CD4-positive, alpha-beta T cell treated with Interleukin-10 for 1 hour (primary cell): ENCODE results near the gene SRGAP1.
"Not testable (repeated sequence)": the region's sequence is repeated elsewhere in the genome, so short reads cannot be mapped to it uniquely, and the experiment has no call there.

Experiments
- DNase-seq: peaks from one replicate; pipeline ENCODE4 v3.0.0-alpha.2; 2020

Gene SRGAP1

DNA sequence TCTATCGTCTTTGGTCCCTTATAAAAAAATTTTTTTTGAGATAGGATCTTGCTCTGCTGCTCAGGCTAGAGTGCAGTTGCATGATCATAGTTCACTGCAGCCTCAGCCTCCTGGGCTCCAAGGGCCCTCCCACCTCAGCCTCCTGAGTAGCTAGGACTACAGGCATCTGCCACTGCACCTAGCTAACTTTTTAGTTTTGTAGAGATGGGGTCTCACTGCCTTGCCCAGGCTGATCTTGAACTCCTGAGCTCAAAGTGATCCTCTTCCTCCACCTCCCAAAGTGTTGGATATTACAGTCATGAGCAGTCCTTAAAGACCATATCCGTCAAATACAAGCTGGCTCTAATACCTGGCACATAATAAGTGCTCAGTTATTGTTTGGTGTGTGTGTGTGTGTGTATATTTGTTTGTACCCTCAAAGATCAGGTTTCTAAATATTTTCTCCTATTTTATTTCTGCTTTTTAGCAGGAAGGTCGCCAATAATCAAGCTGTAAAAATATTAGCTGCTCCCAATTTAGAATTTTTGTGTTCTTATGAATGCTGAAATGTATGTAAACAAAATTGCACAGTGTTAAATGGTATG, 30.5 kb downstream of the SRGAP1 start:
- DNase-seq, result no peak

DNA sequence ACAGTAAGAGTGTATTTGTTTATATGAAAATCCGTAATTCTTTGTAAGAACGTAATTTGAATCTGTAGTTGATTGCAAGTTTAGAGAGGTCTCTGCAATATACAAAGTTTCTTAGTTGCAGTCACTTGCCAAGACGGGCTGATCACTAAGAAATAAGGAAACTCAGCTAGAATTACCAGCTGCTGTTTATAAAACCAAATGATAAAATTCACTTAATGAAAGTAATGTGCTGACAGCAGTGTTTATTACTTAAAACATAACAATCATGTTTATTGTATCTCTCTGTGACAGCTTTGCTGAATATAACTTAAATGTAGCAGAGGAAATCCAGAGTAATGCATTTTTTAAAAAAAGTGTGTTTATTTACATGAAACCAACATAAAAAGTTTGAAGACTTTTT, 31.2 kb downstream of the SRGAP1 start:
- no peak for DNase-seq

DNA sequence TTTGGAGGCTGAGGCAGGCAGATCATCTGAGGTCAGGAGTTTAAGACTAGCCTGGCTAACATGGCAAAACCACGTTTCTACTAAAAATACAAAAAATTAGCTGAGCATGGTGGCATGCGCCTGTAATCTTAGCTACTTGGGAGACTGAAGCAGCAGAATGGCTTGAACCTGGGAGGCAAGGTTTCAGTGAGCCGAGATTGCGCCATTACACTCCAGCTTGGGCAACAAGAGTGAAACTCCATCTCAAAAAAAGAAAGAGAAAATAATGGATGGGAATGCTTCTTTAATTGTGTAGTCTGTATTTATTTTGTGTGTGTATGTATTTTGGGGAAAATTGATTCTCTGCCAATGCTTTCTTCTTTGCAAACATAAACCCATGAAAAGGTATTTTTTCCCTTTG, 32.5 kb downstream of the SRGAP1 start:
- no peak for DNase-seq

- no peak for DNase-seq
Measured at GRCh38 chr12:63877693-63878092, 33.2 kb downstream of the SRGAP1 start.

DNA sequence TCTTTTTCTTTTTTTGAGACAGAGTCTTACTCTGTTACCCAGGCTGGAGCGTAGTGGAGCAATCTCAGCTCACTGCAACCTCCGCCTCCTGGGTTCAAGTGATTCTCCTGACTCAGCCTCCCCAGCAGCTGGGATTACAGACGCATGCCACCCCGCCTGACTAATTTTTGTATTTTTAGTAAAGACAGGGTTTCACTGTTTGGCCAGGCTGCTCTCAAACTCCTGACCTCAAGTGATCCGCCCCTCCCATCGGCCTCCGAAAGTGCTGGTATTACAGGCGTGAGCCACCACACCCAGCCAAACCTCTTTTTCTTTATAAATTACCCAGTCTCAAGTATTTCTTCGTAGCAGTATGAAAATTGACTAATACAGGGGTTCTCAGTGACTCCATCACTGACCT, 35.7 kb downstream of the SRGAP1 start:
- DNase-seq, result not testable (repeated sequence)

GRCh38 chr12:63880742-63881263, 36.3 kb downstream of the SRGAP1 start:
- no peak for DNase-seq

GRCh38 chr12:63882844-63883243, 38.3 kb downstream of the SRGAP1 start:
- no peak for DNase-seq

- no peak for DNase-seq
Measured at GRCh38 chr12:63885401-63885800, 40.9 kb downstream of the SRGAP1 start.

GRCh38 chr12:63888908-63889635, 44.6 kb downstream of the SRGAP1 start:
- no peak for DNase-seq

DNA sequence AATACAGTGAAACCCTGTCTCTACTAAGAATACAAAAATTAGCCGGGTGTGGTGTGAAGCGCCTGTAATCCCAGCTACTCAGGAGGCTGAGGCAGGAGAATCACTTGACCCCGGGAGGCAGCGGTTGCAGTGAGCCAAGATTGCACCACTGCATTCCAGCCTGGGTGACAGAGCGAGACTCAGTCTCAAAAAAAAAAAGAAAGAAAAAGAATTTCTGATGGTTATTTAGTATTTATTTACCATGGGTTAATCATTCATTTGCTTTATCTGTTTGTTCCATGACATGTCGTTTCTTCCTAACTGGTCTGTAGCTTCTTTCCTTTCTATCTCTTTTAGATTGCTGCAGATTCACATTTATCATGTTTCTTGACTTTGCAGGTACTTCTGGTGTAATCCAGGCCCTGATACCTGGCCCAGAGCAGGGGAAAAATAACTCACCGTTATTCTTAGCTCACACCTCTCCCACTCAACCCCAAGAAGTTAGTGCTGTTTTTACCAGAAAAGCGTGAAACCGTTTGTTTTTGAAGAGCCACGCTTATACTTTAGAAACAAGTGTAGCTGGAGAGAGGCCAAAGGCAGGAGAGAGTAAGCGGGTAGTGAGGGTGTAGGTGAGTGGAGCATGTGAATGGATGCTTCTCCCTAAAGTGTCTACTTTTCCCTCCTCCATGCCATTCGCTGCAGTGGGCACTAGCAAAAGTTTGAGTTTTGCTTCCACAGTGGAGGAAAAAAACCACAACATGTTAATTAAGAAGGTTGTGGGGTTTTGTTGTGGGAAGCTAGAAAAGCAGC, 45.4 kb downstream of the SRGAP1 start:
- no peak for DNase-seq

GRCh38 chr12:63893170-63893569, 48.7 kb downstream of the SRGAP1 start:
- DNase-seq, result no peak

GRCh38 chr12:63894132-63894531, 49.6 kb downstream of the SRGAP1 start:
- DNase-seq, result no peak

DNA sequence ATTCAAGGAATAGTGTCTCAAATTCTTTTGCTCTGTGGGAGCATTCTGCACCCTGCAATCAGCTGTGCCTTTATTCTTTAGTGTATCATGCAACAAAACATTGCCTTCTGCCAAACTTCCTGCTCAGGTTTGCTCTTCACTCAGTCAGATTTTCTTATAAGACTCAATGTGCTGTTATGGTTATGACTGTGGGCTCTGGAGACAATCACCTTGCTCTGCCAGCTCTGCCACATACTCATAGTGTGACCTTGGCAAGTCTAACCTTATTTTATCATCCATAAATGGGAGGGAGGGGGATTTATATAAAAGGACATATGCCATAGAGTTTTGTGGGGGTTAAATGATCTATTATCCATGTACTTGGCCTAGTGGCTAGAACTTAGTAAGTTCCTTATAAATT, 51.3 kb downstream of the SRGAP1 start:
- DNase-seq, result no peak

- DNase-seq, result no peak
Measured at GRCh38 chr12:63897931-63898330, 53.4 kb downstream of the SRGAP1 start.

DNA sequence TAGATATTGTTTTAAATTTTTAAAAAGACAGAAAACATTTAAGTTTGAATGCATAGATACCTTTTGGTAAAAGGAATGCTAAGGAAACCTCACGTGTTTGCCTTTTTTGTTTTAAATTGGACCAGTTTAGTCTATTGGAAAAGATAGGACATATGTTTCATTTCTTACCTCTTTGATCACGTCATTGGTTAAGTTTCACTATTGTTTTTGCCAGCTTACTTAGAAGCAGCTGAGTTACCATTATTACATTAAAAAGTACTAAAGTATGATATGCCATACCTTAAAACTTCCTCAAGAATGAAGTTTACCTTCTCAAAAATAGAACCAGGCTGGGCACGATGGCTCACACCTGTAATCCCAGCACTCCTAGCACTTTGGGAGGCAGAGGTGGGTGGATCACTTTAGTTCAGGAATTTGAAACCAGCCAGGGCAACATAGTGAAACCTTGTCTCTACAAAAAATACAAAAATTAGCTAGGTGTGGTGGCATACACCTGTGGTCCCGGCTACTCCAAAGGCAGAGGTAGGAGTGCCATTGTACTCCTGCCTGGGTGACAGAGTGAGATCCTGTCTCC, 54.4 kb downstream of the SRGAP1 start:
- no peak for DNase-seq

DNA sequence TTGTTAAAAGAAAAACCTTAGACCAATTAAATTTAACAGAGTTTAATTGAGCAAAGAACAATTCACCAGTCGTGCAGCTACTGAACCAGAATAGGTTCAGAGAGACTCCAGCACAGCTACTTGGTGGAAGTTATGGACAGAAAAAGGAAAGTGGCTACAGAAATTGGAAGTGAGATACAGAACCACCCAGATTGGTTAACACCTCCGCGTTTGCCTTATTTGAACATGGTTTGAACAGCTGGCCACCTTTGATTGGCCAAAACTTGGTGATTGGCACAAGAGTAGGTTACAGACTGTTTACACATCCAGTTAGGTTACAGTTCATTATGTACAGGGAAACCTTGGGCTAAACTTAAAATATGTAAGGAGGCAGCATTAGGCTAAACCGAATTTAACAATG, 54.9 kb downstream of the SRGAP1 start:
- DNase-seq, result no peak

DNA sequence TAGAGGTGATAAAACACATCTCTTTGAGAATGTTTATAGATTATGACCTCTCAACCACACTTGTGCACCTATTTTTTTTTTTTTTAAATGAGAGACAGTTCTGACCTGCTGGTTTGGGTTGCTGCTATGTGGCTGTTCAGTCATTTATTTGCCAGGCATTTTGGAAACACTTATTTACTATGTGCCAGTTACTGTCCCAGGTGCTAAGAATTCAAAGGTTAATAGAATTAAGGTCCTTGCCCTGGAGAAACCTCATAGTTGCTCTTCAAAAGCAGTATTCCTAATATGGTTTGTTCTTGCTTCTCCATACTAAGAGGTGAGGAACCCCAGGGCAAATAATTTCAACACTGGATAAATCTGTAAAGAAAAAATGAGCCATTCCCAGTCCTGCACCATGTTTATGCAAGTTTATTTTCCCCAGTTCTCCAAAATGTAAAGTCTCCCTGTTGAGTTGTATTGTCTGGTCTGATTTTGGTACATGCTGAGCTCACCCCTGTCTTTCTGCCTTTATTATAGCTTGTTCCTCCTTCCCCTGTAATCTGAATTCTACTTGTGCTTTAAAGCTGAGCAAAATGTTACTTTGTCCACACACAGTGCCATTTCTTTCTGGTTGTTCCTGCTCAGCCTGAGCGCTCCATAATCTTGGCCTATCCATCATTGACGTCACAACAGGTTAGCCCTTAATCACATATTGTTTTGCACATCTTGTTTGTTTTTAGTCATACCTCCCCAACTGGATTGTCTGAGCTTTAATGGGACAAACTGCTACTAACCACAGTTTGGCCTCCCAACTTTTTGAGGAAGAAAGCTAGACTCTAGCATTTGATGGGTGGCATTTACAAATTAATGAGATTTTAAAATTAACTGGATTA, 56.7 kb downstream of the SRGAP1 start:
- DNase-seq, result no peak

DNA sequence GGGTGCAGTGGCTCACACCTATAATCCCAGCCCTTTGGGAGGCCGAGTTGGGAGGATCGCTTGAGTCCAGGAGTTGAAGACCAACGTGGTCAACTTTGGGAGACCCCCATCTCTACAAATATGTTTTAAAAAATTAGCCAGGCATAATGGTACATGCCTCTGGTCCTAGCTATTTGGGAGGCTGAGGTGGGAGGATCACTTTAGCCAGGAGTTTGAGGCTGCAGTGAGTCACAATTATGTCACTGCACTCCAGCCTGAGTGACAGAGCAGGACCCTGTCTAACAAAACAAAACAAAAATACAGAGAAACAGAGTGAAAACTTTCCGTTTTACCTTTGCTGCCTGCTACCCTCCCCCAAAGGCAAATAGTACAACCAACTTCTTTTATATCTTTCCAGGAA, 60.2 kb downstream of the SRGAP1 start:
- no peak for DNase-seq

DNA sequence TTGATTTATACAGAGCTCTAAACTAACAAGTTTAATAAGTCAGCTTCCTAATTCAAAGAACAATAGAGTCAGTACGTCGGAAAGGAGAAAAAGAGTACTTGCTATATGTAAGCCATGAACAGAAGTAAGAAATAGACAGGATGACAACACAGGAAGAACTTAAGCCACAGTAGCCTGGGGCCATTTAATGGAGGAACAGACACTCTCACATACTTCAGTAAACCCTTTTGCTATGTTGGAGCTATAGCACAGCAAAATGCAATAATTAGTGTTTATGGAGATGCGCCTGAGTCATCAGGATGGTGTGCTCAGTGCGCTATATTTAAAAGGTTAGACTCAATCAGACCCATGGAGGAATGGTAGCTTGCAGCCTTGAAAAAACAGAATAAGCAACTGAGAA, 61.0 kb downstream of the SRGAP1 start:
- no peak for DNase-seq

GRCh38 chr12:63906876-63907275, 62.4 kb downstream of the SRGAP1 start:
- DNase-seq, result no peak

- DNase-seq, result no peak
Measured at GRCh38 chr12:63907561-63907960, 63.1 kb downstream of the SRGAP1 start.

DNA sequence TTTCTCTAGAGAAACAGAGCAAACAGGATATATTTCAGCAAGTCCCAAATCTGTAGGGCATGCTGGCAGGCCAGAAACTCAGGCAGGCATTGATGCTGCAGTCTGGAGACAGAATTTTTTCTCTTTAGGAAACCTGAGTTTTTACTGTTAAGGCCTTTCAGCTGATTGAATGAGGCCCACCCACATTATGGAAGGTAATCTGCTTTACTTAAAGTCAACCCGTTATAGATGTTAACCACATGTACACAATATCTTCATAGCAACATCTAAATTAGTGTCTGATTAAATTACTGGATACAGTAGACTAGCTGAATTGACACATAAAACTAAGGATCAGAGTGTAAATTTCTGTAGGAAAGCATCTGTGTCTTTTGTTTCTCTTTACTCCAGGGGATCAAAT, 65.2 kb downstream of the SRGAP1 start:
- no peak for DNase-seq

- no peak for DNase-seq
Measured at GRCh38 chr12:63911341-63911740, 66.8 kb downstream of the SRGAP1 start.
